RWPE2 (cell line): ENCODE data around the gene ZNF490.
"Not testable (repeated sequence)": the region's sequence is repeated elsewhere in the genome, so short reads cannot be mapped to it uniquely, and the experiment has no call there.

Experiments
- ATAC-seq: fragments of 200-7000 bp; cut with Tn5 transposase; 3 replicates; pipeline ENCODE4 v1.9.1; 2021; ENCODE audit warnings: low read depth
- DNase-seq: peaks from one replicate; pipeline ENCODE4 v3.0.0-alpha.2; 2020; ENCODE audit warnings: low spot score
- H3K27ac ChIP-seq: fragments of 450-650 bp; 2 replicates; pipeline ENCODE4 v1.5.1; 2017; ENCODE audit warnings: mild to moderate bottlenecking; ENCODE audit not compliant: poor library complexity, severe bottlenecking
- H3K27me3 ChIP-seq: fragments of 250-450 bp; sonication (Bioruptor Pico); 2 replicates; pipeline ENCODE4 v1.5.1; 2021; ENCODE audit warnings: mild to moderate bottlenecking, moderate library complexity; ENCODE audit not compliant: insufficient read depth, poor library complexity, severe bottlenecking
- H3K36me3 ChIP-seq: fragments of 250-450 bp; sonication (Bioruptor Pico); 2 replicates; pipeline ENCODE4 v1.5.1; 2020; ENCODE audit warnings: low read depth, mild to moderate bottlenecking, moderate library complexity
- H3K4me1 ChIP-seq: fragments of 250-450 bp; sonication (Bioruptor Pico); 2 replicates; pipeline ENCODE4 v1.5.1; 2021; ENCODE audit warnings: mild to moderate bottlenecking, moderate library complexity; ENCODE audit not compliant: insufficient read depth, poor library complexity, severe bottlenecking
- H3K4me3 ChIP-seq: fragments of 250-450 bp; sonication (Bioruptor Pico); 2 replicates; pipeline ENCODE4 v1.5.1; 2021; ENCODE audit warnings: mild to moderate bottlenecking, moderate library complexity; ENCODE audit not compliant: severe bottlenecking
- H3K9me3 ChIP-seq: fragments of 250-450 bp; sonication (Bioruptor Pico); 2 replicates; pipeline ENCODE4 v1.5.1; 2021; ENCODE audit warnings: mild to moderate bottlenecking, moderate library complexity; ENCODE audit not compliant: severe bottlenecking
- TF ChIP-seq, protein P1 (sequence below): fragments of 450-650 bp; IDR thresholded peaks from one replicate; pipeline ENCODE4 v1.5.1; 2017; ENCODE audit warnings: mild to moderate bottlenecking, moderate library complexity; ENCODE audit not compliant: poor library complexity, severe bottlenecking

ZNF490 gene

DNA sequence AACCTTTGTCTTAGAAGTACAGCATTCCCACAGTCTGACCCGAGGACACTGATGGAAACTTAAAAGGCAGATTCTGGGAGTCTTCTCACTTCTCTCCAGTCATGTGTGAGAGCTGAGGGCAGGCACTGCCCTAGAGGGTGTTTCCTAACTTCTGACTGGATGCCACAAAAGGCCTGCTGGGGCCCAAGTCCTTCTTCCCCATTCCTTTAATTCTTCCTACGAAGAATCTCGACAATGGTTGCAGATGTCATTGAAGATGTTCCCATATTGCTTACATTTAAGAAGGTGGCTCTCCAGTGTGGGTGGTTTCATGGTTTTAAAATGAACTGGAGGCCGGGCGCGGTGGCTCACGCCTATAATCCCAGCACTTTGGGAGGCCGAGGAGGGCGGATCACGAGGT lies 32.0 kb downstream of the ZNF490 start:
- H3K9me3 ChIP-seq, result peaks cover 17% of the 10 kb centered on the region
- TF ChIP-seq, protein P1, sequence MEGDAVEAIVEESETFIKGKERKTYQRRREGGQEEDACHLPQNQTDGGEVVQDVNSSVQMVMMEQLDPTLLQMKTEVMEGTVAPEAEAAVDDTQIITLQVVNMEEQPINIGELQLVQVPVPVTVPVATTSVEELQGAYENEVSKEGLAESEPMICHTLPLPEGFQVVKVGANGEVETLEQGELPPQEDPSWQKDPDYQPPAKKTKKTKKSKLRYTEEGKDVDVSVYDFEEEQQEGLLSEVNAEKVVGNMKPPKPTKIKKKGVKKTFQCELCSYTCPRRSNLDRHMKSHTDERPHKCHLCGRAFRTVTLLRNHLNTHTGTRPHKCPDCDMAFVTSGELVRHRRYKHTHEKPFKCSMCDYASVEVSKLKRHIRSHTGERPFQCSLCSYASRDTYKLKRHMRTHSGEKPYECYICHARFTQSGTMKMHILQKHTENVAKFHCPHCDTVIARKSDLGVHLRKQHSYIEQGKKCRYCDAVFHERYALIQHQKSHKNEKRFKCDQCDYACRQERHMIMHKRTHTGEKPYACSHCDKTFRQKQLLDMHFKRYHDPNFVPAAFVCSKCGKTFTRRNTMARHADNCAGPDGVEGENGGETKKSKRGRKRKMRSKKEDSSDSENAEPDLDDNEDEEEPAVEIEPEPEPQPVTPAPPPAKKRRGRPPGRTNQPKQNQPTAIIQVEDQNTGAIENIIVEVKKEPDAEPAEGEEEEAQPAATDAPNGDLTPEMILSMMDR, result no peak
- no peak for ATAC-seq
- H3K27me3 ChIP-seq, result no peaks in the 10 kb centered on the region
- no peak for DNase-seq
- H3K4me3 ChIP-seq, result no peak overlapping the region
- H3K36me3 ChIP-seq, result peaks cover 29% of the 10 kb centered on the region
- H3K4me1 ChIP-seq, result no peaks in the 10 kb centered on the region
- H3K27ac ChIP-seq, result no peak overlapping the region

DNA sequence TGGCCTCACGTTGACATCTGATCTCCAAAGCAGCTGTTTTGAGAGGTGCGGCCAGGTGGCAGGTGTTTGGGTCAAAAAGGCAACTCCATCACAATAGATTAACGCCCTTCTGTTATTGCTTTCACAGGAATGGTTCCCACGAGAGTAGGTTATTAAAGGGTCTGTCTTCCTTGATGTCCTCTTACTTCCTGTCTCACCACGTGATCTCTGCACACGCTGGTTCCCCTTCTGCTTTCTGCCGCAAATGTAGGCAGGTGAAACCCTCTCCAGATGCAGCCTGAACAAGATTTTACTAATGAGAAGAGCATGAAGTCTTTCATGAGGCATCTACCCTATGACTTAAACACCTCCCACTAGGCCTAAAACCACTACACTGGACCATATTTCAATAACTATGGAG lies 36.6 kb downstream of the ZNF490 start:
- H3K27me3 ChIP-seq, result no peaks in the 10 kb centered on the region
- no peak overlapping the region for H3K27ac ChIP-seq
- no peak overlapping the region for H3K4me3 ChIP-seq
- no peaks in the 10 kb centered on the region for H3K9me3 ChIP-seq
- H3K4me1 ChIP-seq, result no peaks in the 10 kb centered on the region
- TF ChIP-seq, protein P1, result no peak
- H3K36me3 ChIP-seq, result no peaks in the 10 kb centered on the region
- no peak for ATAC-seq
- DNase-seq, result no peak

DNA sequence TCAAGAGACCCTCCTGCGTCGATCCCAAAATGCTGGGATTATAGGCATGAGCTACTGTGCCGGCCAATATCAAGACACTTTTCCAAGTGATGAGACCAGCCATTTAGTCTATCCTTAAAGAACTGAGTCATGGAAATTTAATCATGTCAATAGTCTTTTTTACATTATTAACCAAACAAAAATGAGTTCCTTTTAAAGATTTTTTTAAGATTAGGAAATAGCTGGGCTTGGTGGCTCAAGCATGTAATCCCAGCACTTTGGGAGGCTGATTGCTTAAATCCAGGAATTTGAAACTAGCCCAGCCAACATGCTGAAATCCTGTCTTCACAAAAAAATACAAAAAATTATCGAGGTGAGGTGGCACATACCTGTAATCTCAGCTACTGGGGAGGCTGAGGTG lies 42.7 kb downstream of the ZNF490 start:
- TF ChIP-seq, protein P1, result no peak
- Histone ChIP-seq H3K9me3 (no peaks in the 10 kb centered on the region), H3K27ac (no peak overlapping the region), H3K4me3 (no peak overlapping the region), H3K27me3 (no peaks in the 10 kb centered on the region), H3K4me1 (no peaks in the 10 kb centered on the region), H3K36me3 (no peaks in the 10 kb centered on the region)
- ATAC-seq (no peak), DNase-seq (no peak)

DNA sequence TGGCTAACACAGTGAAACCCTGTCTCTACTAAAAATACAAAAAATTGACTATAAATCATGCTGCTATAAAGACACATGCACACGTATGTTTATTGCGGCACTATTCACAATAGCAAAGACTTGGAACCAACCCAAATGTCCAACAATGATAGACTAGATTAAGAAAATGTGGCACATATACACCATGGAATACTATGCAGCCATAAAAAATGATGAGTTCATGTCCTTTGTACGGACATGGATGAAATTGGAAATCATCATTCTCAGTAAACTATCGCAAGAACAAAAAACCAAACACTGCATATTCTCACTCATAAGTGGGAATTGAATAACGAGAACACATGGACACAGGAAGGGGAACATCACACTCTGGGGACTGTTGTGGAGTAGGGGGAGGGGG lies 44.2 kb downstream of the ZNF490 start:
- ATAC-seq, H3K36me3 ChIP-seq, H3K4me3 ChIP-seq, DNase-seq, H3K4me1 ChIP-seq, H3K27ac ChIP-seq, H3K9me3 ChIP-seq, H3K27me3 ChIP-seq: not testable (repeated sequence)

DNA sequence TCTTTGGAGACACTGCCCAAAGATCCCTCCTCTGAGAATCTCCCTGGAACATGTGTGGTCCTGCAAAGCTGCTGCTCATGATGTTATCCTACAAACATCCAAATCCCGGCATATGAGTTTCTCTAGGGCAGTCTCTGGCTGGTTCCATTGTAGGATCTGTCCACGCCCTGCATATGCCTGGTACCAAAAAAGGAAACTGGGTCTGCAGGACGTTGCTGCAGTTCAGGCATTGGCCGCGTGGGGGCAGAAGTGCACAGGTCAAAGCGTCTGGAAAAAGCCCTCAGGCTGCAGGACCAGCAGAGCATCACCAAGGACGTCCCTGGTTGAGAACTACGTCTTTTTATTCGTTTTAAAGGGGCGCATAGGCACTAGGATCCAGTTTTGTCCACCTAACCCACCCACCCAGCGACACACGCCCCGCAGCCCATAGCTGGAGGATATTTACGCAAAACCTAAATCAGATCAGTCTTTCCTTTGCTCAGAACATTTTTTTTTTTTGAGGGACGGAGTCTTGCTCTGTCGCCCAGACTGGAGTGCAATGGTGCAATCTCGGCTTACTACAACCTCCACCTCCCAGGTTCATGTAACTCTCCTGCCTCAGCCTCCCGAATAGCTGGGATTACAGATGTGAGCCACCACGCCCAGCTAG lies 46.5 kb downstream of the ZNF490 start:
- peak; percentile 71 for DNase-seq
- ATAC-seq, result peak; percentile 87
- H3K36me3 ChIP-seq, result no peaks in the 10 kb centered on the region

More for the DNA sequence above, 46.5 kb downstream of the ZNF490 start:
- TF ChIP-seq, protein P1, result peak; percentile 91
- no peaks in the 10 kb centered on the region for H3K27me3 ChIP-seq
- no peaks in the 10 kb centered on the region for H3K9me3 ChIP-seq
- H3K4me3 ChIP-seq, result no peak overlapping the region
- no peak overlapping the region for H3K27ac ChIP-seq
- no peaks in the 10 kb centered on the region for H3K4me1 ChIP-seq
